ENCODE data around the gene SARS2.
A peak's percentile ranks its signal among the peaks of the same experiment; 100 is the strongest.

The SARS2 gene

GRCh38 chr19:38931521-38931793 is 894 bp upstream of the SARS2 start:
- H3K9ac ChIP-seq (ENCODE audit: low read depth, low read length, poor library complexity, severe bottlenecking): peak overlapping the region; percentile 85
- TF ChIP-seq EZH2phosphoT487 (IDR thresholded peaks at IDR 0.05; ENCODE audit: borderline replicate concordance) (no peak), CTCF (conservative IDR thresholded peaks at IDR 0.05; ENCODE audit: low read length) (no peak)

GRCh38 chr19:38930776-38931520 is 385 bp upstream of the SARS2 start, which contains the start of gene MRPS12:
MRPS12 (plus strand) TSS chr19:38930944; CDS start chr19:38931295, 351 bp downstream.
- Histone ChIP-seq H3F3A (ENCODE audit: low read depth) (no peaks in the 10 kb centered on the region), H3K4me2 (ENCODE audit: low read depth, low read length, poor library complexity, severe bottlenecking) (peak within 1 kb of the TSS; percentile 92), H3K4me3 (ENCODE audit: low read length, poor library complexity, severe bottlenecking) (peak within 1 kb of the TSS; percentile 86), H4K20me1 (ENCODE audit: insufficient read depth, low read length, poor library complexity, severe bottlenecking) (peaks cover 5% of the 10 kb centered on the region), H2AFZ (ENCODE audit: low read length) (peak within 1 kb of the TSS; percentile 85), H3K9me2 (replicated peaks; ENCODE audit: low read depth, low read length) (no peaks in the 10 kb centered on the region), H3K79me2 (ENCODE audit: insufficient read depth, low read length) (peaks cover 34% of the 10 kb centered on the region), H3K36me3 (ENCODE audit: insufficient read depth, low read length) (no peaks in the 10 kb centered on the region), H3K9me3 (ENCODE audit: insufficient read depth, low read depth, low read length) (no peaks in the 10 kb centered on the region), H3K9ac (ENCODE audit: low read depth, low read length, poor library complexity, severe bottlenecking) (peak within 1 kb of the TSS; percentile 85), H3K4me1 (ENCODE audit: insufficient read depth, low read length, poor library complexity, severe bottlenecking) (peaks cover 19% of the 10 kb centered on the region), H3K27me3 (ENCODE audit: insufficient read depth, low read length, poor library complexity, severe bottlenecking) (no peaks in the 10 kb centered on the region)
- TF ChIP-seq CTCF (conservative IDR thresholded peaks at IDR 0.05; ENCODE audit: low read length) (no peak), EZH2phosphoT487 (IDR thresholded peaks at IDR 0.05; ENCODE audit: borderline replicate concordance) (no peak)

More at GRCh38 chr19:38931521-38931793, 894 bp upstream of the SARS2 start:
- H4K20me1 ChIP-seq (ENCODE audit: insufficient read depth, low read length, poor library complexity, severe bottlenecking): peaks cover 5% of the 10 kb centered on the region
- peaks cover 34% of the 10 kb centered on the region for H3K79me2 ChIP-seq (ENCODE audit: insufficient read depth, low read length)
- H3K4me1 ChIP-seq (ENCODE audit: insufficient read depth, low read length, poor library complexity, severe bottlenecking): peaks cover 19% of the 10 kb centered on the region
- H3K4me2 ChIP-seq (ENCODE audit: low read depth, low read length, poor library complexity, severe bottlenecking): peak overlapping the region; percentile 85
- peak overlapping the region; percentile 86 for H3K4me3 ChIP-seq (ENCODE audit: low read length, poor library complexity, severe bottlenecking)
- H3K9me3 ChIP-seq (ENCODE audit: insufficient read depth, low read depth, low read length): no peaks in the 10 kb centered on the region
- no peak overlapping the region for H2AFZ ChIP-seq (ENCODE audit: low read length)
- H3K9me2 ChIP-seq (replicated peaks; ENCODE audit: low read depth, low read length): no peaks in the 10 kb centered on the region
- no peaks in the 10 kb centered on the region for H3K36me3 ChIP-seq (ENCODE audit: insufficient read depth, low read length)
- no peaks in the 10 kb centered on the region for H3F3A ChIP-seq (ENCODE audit: low read depth)
- no peaks in the 10 kb centered on the region for H3K27me3 ChIP-seq (ENCODE audit: insufficient read depth, low read length, poor library complexity, severe bottlenecking)

GRCh38 chr19:38928391-38929001 is 2.1 kb downstream of the SARS2 start:
- H2AFZ ChIP-seq (ENCODE audit: low read length): no peak overlapping the region
- H3K79me2 ChIP-seq (ENCODE audit: insufficient read depth, low read length): peaks cover 34% of the 10 kb centered on the region
- no peaks in the 10 kb centered on the region for H3K9me3 ChIP-seq (ENCODE audit: insufficient read depth, low read depth, low read length)
- no peaks in the 10 kb centered on the region for H3K9me2 ChIP-seq (replicated peaks; ENCODE audit: low read depth, low read length)
- H3K4me2 ChIP-seq (ENCODE audit: low read depth, low read length, poor library complexity, severe bottlenecking): peak overlapping the region; percentile 92
- peaks cover 19% of the 10 kb centered on the region for H3K4me1 ChIP-seq (ENCODE audit: insufficient read depth, low read length, poor library complexity, severe bottlenecking)
- TF ChIP-seq CTCF (conservative IDR thresholded peaks at IDR 0.05; ENCODE audit: low read length) (no peak), EZH2phosphoT487 (IDR thresholded peaks at IDR 0.05; ENCODE audit: borderline replicate concordance) (no peak)
- H3K9ac ChIP-seq (ENCODE audit: low read depth, low read length, poor library complexity, severe bottlenecking): peak overlapping the region; percentile 85
- no peaks in the 10 kb centered on the region for H3F3A ChIP-seq (ENCODE audit: low read depth)
- H4K20me1 ChIP-seq (ENCODE audit: insufficient read depth, low read length, poor library complexity, severe bottlenecking): peaks cover 5% of the 10 kb centered on the region
- H3K27me3 ChIP-seq (ENCODE audit: insufficient read depth, low read length, poor library complexity, severe bottlenecking): no peaks in the 10 kb centered on the region
- peaks cover 8% of the 10 kb centered on the region; the same call in 1 of the 2 replicates for H3K36me3 ChIP-seq (ENCODE audit: insufficient read depth, low read length)
- no peak overlapping the region for H3K4me3 ChIP-seq (ENCODE audit: low read length, poor library complexity, severe bottlenecking)

Data from Loucy (cell line).